ENCODE results near the gene NEGR1.

The NEGR1 gene

GRCh38 chr1:71660411-71660810 is 621.9 kb downstream of the NEGR1 start:
- DNase-seq = no peak

- no peak for DNase-seq
Observed at GRCh38 chr1:71657891-71658679, 624.3 kb downstream of the NEGR1 start.

DNA sequence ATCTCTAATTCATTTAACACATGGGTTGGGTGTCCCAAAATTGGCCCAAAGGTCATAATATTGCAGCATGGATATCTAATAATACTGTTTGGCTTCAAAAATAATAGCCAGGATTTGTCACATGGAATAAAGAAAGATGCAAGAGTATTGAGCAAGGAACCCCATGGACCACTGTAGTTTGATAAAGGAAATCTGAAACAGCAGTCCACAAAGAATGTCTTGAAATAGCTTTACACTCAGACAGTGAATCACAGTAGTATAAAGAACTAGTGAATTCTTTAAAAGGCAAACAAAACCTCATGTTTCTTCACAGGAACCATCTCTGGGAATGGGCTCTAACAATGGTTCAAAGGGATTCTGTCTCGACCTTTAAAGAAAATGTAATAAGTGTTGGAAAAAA is 625.4 kb downstream of the NEGR1 start:
- DNase-seq = no peak

DNA sequence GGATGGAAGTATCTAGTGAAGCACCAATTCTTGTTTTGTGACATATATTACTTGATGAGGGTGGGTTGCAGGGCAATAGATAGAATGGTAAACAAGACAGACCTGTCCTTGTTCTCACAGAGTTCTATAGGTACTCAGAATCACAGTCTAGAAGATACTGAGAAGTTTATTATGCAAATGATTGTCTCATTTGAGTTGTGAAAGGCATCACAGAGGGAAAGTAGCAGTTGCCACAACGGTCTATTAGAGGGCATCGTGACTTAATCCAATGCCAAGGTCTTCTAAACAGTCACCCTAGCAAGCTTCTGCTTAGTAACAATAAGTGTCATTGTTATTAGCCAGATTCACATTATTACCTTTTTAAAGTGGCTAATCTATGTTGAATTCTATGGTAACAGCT is 626.7 kb downstream of the NEGR1 start:
- DNase-seq = no peak

GRCh38 chr1:71653952-71654351 is 628.4 kb downstream of the NEGR1 start:
- DNase-seq = no peak

- no peak for DNase-seq
Observed at GRCh38 chr1:71651214-71651613, 631.1 kb downstream of the NEGR1 start.

DNA sequence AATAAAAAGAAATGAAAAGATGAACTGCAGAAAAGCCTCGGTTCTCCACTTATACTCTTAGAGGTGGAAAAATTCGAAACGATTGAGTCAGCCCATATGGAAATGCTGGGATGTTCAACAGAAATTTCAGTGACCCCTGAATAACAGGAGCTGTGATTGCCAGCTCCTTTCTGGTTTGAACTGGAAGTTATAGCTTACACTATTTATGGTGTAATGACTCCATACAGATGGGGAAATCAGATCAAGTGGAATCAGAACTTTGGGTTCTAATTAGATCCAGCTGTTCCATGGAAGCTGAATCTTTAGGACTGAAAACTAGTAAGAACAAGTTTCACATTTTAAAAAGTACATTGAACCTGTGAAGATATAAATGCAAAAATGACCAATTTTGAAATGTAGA is 632.2 kb downstream of the NEGR1 start:
- no peak for DNase-seq

DNA sequence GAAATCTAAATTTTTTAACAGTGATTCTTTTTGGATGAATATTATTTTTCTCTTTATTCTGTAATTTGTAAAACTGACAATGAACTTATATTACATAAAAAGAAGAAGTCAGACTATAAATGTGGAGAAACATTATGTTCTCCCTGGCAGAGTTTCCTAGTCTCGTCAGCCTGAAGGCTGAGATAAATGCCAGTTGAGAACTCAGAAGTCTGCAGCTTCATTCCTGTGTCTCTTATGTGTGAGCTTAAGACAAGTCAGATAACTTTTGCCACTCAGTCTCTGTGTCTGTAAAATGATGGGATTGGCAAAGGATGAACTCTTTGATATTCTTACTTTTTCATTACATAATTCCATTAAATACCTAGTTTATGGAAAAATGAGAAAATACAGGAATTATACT is 632.7 kb downstream of the NEGR1 start:
- DNase-seq = no peak

GRCh38 chr1:71647513-71648300 is 634.6 kb downstream of the NEGR1 start:
- DNase-seq = no peak

DNA sequence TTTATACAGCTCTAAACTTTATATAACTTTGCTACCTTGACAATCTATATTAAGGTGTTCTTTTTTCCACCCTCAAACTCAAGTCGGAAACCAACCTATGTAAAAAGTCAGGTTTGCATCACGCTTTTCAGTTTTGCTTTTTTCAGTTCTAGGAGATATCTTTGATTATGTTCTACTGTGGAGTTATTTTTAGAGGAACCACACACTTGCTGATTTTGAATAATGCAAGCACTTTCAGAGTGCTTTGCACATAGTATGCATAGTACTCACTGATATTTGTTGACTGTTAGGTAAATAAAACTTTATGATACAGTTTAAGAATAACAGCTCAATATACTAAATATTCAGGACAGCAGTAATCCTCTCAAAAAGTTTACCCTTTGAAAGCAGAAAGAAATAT is 637.3 kb downstream of the NEGR1 start:
- DNase-seq = no peak

GRCh38 chr1:71641903-71642302 is 640.4 kb downstream of the NEGR1 start:
- DNase-seq = no peak

GRCh38 chr1:71640998-71641397 is 641.3 kb downstream of the NEGR1 start:
- no peak for DNase-seq

DNA sequence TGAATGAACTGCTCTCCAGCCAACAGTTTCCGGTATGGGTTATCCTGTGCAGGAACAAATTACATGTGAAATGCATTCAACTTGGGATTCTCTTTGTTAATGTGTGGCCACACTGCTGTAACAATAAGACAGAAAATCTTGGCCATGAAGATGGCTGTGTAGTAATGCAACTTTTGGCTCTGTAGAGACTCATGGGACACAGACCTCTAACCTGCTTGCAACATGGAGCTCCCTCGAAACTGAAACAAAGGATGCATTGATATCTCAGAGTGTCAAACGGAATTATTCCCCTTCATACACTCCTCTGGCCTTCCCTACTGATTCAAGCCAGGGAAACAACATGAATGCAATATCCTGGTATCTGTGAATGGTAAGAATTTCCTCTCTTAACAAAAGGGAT is 642.2 kb downstream of the NEGR1 start:
- DNase-seq = no peak

DNA sequence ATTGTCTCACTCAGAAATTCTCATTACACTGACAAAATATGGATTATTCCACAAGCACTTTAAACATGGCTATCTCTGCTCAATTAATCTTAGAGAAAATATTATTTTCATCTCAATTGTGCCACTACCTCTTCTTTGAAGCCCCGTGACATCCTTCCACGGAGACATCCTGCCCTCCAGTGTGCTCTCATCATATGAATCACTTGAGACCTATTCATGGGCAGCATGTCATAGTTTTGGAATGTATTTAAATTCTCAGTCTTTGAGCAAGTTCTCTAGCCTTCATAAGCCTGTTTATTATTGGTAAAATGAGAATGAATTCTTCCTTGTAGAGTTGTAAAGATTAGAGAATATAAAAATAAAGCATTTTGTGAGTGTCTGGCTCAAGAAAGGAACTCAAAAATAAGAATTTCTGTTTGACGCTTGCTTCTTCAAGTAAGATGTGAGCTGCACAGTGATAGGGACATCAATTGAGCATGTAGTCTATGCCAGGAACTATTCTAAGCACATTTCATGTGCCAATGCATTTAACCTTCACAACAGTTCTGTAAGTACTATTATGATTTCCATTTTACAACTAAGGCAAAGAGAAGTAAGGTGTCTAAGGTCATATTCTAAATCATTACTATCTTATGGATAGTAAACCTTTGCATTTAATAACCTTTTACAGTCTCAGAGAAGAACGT is 644.1 kb downstream of the NEGR1 start:
- DNase-seq = no peak

GRCh38 chr1:71635568-71635967 is 646.8 kb downstream of the NEGR1 start:
- DNase-seq = no peak

DNA sequence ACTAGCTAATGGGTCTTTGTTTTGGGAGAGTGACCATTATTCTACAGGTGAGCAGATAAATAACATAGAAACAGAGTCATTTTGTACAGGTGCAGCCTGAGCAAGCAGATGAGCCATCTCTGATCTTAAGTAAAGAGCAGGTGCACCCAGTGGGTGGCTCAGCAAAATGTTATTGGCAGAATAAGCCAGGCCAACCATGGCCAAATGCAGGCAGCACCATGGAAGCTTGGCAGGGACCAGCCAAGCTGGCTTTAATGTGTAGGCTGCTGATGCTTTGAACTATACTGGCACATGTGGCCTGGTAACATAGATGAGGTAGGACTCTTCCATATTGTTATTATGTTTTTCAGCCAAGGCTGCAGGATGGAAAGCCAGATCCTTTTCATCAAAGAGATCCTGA is 648.2 kb downstream of the NEGR1 start:
- DNase-seq = no peak

GRCh38 chr1:71630073-71630472 is 652.3 kb downstream of the NEGR1 start:
- no peak for DNase-seq

GRCh38 chr1:71625004-71625403 is 657.3 kb downstream of the NEGR1 start:
- no peak for DNase-seq

DNA sequence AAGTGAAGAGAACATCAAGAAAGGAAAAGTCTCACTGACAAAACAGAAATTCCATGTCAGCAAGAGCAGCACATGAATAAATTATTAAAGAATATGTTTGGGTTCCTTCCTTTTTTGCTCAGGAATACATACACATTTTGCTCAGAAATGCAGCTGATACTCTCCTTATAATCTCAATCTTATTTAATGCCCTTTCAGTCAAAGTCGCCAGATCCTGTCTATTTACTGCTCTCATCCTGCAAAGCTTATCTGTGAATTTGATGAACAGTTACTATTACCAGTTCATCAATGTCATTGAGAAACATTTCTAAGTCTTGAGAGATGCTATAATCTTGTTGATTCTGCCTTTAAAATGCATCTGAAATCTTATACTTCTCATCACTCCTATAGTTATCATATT is 658.5 kb downstream of the NEGR1 start:
- no peak for DNase-seq

- no peak for DNase-seq
Observed at GRCh38 chr1:71621785-71622184, 660.6 kb downstream of the NEGR1 start.

DNA sequence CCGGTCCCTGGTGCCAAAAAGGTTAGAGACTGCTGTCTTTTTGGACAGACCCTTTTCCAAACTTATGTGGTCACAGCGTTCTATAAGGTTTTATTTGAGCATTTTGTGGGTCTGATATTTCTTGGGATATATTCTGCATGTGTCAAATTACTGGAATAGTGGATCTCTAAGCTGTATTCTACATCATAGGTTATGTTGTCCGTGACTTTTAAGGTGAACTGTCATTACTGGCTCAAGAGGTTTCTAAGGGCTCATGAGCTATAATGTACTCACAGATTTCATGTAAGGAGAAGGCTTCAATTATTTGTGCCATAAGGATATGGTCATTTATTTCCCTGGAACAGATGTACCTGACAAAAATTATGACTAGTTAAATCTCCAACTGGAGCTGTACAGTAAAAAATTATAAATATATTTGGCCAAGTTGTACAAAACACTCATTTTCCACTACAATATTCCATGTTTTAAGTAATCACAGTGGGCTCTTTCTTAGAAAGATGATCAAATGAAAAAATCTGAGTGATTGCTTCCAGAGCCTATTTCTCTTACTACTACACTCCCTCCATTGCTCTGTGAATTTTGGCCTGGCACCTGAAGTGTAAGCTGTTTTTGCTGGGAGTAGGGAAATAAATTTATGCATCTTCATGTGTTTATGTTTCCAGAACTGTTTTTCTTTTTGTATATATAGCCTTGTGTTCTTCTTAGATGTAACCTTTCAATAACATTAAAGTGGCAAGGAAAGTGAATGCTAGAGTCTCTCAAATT is 663.4 kb downstream of the NEGR1 start:
- no peak for DNase-seq

DNA sequence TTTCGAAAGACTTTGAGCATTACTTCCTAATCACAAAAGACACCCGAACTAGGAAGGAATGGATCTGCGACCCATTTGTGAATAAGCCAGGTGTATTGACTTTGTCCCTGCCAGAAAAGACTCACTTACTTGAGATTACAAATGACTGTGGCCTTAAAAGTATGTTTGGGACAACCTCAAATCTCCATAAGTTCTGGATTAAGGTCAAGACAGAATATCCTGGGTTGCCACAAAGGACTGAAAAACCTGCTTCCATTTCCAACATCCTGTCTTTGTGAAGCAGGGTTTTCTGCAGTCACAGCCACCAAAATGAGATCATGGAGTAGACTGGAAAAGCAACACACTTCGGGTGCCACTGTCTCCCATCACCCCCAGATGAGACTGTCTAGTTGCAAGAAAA is 664.1 kb downstream of the NEGR1 start:
- no peak for DNase-seq

DNA sequence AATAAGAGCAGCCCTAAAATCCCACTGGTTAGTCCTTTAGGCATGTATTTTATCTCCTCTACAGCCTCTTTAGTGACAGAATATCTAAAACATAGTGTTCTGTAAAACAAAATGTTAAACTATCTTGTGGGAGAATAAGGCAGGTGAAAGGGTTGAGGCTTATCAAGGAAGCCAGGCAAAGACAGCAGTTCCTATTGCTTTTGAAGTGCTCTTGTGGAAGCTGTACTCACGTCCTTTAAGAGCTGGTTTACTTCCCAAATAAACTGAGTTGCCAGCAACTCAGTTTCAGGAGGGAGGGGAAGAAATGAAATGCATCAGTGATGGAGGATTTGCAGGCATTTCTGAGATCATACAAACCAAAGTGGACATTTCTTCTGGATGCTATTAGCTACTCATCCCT is 671.9 kb downstream of the NEGR1 start:
- no peak for DNase-seq
